GM21619 (cell line): ENCODE data around the gene RAI1.
"Not testable (repeated sequence)": the region's sequence is repeated elsewhere in the genome, so short reads cannot be mapped to it uniquely, and the experiment has no call there.

ENCODE experiments used
- ATAC-seq: cut with Tn5 transposase; IDR thresholded peaks from one replicate; pipeline ENCODE4 v1.9.1; 2021; ENCODE audit not compliant: unreplicated experiment

Gene RAI1

DNA sequence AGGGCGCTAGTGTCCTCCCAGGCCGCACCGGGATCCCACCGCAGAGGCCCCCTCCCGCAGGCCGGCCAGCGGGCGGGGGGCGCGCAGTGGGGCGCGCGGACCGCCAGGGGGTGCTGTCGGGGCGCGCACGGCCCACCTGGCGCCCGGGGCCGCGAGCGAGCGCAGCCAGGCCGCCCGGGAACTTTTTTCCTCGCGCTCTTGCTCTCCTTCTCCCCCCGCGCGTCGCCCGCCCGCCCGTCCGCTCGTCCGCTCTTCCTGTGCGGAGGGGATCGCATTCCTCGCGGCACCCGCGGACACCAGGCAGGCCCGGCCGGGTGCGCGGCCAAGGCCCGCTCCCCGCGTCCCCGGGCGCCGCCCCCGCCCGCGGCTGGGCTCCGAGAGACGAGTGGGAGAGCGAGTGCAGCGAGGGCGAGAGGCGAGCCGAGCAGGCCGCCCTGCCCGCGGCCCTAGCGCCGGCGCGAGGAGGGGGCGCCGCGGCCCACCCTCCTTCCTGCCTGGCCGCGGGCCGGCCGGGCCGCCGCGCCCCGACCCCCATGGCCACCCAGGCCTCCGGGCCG, at the start of gene RAI1:
RAI1 (plus strand) TSS at position 272 of the 557 bp plus-strand sequence. CDS start 111,491 bp downstream, outside the sequence.
- peak; percentile 41 for ATAC-seq

- not testable (repeated sequence) for ATAC-seq
Measured at GRCh38 chr17:17632690-17633089, 48.6 kb upstream of the RAI1 start.

GRCh38 chr17:17633310-17633709, 47.9 kb upstream of the RAI1 start:
- no peak for ATAC-seq

DNA sequence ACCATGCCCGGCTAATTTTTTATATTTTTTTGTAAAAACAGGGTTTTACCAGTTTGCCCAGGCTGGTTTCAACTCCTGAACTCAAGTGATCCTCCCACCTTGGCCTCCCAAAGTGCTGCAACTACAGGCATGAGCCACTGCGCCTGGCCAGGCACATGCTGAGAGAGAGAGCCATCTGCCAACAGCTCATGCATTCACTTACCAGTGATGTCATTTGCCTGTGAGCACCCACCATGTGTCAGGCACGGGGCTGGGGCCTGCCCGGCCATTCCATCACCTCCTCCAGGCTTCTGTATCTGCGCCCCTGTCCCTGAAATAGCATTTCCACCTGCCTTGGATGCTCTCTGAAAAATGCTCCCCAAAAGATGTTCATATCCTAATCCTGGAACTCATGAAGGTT, 46.1 kb upstream of the RAI1 start:
- no peak for ATAC-seq

DNA sequence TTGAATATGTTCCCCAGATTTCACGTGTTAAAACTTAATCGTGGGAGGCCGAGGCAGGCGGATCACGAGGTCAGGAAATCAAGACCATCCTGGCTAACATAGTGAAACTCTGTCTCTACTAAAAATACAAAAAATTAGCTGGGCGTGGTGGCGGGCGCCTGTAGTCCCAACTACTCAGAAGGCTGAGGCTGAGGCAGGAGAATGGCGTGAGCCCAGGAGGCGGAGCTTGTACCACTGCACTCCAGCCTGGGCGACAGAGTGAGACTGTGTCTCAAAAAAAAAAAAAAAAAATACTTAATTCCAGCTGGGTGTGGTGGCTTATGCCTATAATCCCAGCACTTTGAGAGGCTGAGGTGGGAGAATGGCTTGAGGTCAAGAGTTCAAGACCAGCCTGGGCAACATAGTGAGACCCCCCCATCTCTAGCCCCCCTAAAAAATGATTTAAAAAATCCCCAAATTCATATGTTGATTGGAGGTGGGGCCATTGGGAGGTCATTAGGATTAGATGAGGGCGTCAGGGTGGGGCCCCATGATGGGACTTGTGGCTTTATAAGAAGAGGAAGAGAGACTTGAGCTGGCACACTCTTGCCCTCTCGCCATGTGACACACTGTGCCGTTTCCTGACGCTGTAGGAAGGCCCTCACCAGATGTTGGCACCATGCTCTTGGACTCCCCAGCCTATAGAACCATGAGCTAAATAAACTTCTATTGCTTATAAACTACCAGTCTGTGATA, 45.6 kb upstream of the RAI1 start:
- ATAC-seq, result not testable (repeated sequence)

- ATAC-seq, result no peak
Measured at GRCh38 chr17:17636272-17636885, 44.9 kb upstream of the RAI1 start.

GRCh38 chr17:17638467-17638866, 42.8 kb upstream of the RAI1 start:
- no peak for ATAC-seq

- ATAC-seq, result not testable (repeated sequence)
Measured at GRCh38 chr17:17639661-17640270, 41.5 kb upstream of the RAI1 start.

DNA sequence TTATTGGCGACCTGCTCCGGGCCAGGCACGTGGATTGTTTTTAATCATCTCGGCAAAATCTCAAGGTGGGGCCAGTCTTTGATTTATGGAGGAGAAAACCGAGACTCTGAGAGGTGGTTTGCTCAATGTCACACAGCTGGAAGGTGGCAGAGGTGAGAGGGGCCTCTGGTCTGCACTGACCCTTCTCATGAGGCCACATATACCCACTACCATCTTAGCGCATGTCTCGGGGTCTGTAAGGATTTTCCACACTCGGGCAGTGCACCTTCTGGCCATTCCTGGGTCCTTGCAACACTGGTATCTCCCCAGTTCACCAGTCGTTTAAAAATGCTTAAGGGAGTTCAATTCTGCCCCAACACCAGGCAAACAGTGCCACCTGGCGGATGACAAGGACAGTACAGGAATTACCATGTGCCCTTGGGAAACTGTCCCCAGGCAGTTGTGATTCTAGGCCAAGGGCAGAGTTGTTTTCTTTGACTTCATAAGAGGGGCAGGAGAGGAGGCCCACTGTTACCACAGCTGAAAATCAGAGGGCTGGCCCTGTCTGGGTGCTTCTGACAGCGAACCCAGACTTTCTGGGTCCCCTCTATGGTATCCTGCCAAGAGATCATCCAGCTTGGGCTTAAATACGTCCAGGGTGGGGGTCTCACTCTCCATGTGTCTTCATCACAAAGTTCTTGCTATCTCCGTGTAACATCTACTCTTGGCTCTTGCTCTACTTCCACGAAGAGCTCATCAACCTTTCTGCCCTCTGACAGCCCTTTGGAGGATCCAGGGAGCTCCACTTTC, 39.4 kb upstream of the RAI1 start:
- ATAC-seq, result no peak

- ATAC-seq, result not testable (repeated sequence)
Measured at GRCh38 chr17:17645148-17645547, 36.1 kb upstream of the RAI1 start.

- ATAC-seq, result no peak
Measured at GRCh38 chr17:17645961-17646360, 35.3 kb upstream of the RAI1 start.

DNA sequence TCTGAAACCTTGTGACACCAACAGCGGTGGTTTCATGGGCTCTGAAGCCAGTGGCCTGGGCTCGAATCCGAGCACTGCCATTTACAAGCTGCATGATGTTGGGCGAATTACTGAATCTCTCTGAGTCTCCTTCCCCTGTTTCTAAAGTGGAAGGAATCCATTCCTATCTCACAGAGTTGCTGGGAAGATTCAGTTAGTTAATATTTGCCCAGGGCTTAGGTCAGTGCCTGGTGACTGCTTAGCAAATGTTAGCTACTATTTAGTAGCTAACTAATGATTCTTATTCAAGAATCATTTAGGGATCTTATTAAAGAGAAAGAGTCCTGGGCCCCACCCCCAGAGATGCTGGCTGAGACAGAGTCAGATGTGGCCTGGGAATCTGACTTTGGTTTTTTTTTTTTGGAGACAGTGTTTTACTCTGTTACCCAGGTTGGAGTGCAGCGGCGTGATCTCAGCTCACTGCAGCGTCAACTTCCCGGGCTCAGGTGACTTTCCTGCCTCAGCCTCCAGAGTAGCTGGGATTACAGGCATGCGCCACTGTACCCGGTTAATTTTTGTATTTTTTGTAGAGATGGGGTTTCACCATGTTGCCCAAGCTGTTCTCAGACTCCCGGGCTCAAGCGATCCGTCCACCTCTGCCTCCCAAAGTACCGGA, 33.6 kb upstream of the RAI1 start:
- no peak for ATAC-seq

DNA sequence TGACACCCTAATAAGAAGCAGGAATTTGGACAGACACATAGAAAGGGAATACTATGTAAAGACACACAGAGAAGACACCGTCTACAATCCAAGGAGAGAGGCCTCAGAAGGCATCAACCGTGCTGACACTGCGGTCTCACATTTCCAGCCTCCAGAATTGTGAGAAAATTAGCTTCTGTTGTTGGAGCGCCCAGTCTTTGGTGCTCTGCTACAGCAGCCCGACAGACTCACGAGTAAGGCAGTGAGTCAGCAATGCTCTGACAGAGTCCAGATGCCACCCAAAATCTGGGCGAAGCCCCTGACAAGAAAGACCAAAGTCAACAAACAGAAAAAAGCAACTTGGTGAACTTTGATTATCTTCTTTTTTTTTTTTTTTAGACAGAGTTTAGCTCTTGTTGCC, 32.5 kb upstream of the RAI1 start:
- ATAC-seq, result no peak

- no peak for ATAC-seq
Measured at GRCh38 chr17:17650959-17651358, 30.3 kb upstream of the RAI1 start.

DNA sequence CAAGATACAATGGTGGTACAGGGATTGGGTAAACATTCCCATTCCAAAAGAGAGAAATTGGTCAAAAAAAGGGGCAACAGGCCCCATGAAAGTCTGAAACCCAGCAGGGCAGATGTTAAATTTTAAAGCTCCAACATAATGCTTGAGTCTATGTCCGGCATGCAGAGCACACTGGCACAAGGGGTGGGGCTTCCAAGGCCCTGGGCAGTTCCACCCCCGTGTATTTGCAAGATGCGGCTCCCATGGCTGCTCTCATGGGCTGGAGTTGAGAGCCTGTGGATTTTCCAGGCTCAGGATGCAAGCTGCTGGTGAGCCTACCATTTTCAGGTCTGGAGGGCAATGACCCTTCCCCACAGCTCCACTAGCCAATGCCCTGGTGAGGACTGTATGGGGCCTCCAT, 27.9 kb upstream of the RAI1 start:
- no peak for ATAC-seq

GRCh38 chr17:17659340-17659739, 21.9 kb upstream of the RAI1 start:
- no peak for ATAC-seq

DNA sequence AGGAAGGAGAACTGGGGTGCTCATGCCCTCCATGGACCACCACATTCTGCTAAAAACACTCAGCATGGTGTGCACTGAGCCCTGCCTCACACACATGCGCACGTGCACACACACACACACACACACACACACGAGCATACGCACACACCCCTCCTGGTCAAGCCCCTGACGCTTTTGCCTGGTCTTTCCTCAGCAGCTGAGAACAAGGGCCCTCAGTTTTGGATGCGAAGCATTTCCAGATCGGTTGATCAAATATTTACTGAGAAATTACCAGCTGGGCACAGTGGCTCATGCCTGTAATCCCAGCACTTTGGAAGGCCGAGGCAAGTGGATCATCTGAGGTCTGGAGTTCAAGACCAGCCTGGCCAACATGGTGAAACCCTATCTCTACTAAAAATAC, 20.1 kb upstream of the RAI1 start:
- no peak for ATAC-seq

- no peak for ATAC-seq
Measured at GRCh38 chr17:17661834-17662385, 19.3 kb upstream of the RAI1 start.

DNA sequence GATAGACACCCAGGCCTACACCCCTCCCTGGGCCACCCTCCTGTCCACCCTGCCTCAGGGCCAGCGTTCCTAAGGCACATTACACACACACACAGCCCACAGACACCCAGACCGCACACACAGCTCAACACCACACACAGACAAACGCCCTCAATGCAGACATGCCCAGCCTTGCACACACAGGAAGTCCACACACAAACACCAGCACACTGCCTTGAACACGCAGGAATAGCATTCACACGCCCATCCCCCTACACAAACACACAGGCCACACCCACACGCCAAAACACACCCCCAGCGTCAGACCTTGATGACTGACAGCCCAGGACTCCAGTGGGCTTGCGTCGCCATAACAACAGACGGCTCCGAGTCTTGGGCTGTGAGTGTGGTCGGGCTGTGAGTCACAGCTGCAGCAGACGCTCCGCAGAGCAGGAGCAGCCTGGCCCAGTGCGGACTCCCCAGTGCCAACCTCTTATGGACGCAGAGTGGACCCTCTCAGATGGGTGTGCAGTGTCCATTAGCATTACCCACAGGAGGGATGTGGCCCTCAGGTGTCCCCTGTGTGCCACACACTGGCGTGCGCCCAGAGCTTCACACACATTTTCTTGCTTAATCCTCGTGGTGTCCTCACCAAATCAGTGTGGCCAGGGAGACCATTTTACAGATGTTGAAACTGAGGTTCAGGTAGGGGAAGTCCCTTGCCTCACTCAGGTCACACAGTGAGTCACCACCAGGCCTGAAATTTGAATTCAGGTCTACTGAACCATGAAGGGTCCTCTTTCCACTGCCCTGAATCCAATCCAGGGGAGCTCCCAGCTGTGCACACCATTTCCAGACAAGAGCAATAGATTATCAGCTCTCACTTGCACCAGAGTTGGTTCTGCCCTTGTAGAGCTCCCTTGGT, 17.8 kb upstream of the RAI1 start:
- peak; percentile 82 for ATAC-seq
